GM12873 (cell line): ENCODE measurements around the gene C7orf57.
A peak's percentile ranks its signal among the peaks of the same experiment; 100 is the strongest.

Experiments
- CTCF ChIP-seq: IDR thresholded peaks from 2 replicates; pipeline ENCODE4 v1.5.1; 2012; ENCODE audit warnings: low read depth, mild to moderate bottlenecking, moderate library complexity, low read length, control low read depth; ENCODE audit not compliant: insufficient read depth; ENCODE audit errors: missing control alignments

The C7orf57 gene

GRCh38 chr7:48094861-48095293, 59.5 kb downstream of the C7orf57 start:
- no peak for TF ChIP-seq CTCF

- TF ChIP-seq CTCF, result no peak
Observed at GRCh38 chr7:48096273-48096672, 60.9 kb downstream of the C7orf57 start.

GRCh38 chr7:48097521-48098231, 62.3 kb downstream of the C7orf57 start:
- no peak for TF ChIP-seq CTCF

- no peak for TF ChIP-seq CTCF
Observed at GRCh38 chr7:48098846-48099245, 63.5 kb downstream of the C7orf57 start.

- no peak for TF ChIP-seq CTCF
Observed at GRCh38 chr7:48099781-48100180, 64.4 kb downstream of the C7orf57 start.

- no peak for TF ChIP-seq CTCF
Observed at GRCh38 chr7:48101352-48101751, 66.0 kb downstream of the C7orf57 start.

- TF ChIP-seq CTCF, result peak; percentile 56
Observed at GRCh38 chr7:48101968-48102367, 66.6 kb downstream of the C7orf57 start.

- no peak for TF ChIP-seq CTCF
Observed at GRCh38 chr7:48102530-48102929, 67.2 kb downstream of the C7orf57 start.
